Measurements from ENCODE around the gene SNX6.

SNX6 gene

DNA sequence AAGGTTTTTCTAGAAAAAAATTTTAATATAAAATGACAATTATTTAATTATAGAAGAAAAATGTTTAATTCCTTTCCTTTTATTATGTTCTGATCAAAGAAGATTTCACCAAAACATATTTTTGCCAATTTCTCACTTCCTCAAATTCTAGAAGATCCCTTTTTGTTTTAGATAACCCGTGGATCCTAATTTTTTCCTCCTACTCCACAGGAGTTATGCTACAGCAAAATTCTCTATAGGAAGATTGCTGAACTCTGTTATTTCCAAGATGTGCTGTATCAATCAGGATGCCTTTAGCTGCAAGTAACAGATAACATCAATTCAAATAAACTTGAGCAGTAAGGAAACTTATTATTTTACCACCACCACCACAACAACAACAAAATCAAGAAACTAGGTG, 3.8 kb upstream of the SNX6 start:
- DNase-seq: no peak

DNA sequence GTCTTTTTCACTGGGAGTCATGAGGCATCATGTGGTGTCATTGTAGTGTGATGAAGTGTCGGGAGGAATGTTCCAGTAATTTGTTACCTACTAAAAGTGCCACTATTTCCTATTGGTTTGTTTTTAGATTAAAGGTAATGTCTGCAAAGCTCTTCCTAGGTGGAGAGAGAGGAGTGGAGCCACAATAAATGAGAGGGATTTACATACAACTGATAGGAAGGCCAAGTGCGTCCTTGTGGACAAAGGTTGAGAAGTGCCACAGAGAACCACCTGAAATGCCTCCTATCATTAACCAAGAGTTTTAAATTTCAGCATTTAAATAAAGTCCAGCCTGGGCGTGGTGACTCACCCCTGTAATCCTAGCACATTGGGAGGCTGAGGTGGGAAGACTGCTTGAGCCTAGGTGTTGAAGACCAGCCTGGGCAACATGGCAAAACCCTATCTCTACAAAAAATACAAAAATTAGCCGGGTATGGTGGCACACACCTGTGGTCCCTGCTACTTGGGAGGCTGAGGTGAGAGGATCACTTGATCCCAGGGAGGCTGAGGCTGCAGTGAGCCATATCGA, 2.5 kb upstream of the SNX6 start:
- no peak for DNase-seq

GRCh38 chr14:34629344-34629656, 648 bp downstream of the SNX6 start:
- peak; percentile 19 for DNase-seq

GRCh38 chr14:34628681-34629135, 1.2 kb downstream of the SNX6 start:
- DNase-seq: no peak

- DNase-seq: no peak
Measured at GRCh38 chr14:34623506-34623905, 6.4 kb downstream of the SNX6 start.

DNA sequence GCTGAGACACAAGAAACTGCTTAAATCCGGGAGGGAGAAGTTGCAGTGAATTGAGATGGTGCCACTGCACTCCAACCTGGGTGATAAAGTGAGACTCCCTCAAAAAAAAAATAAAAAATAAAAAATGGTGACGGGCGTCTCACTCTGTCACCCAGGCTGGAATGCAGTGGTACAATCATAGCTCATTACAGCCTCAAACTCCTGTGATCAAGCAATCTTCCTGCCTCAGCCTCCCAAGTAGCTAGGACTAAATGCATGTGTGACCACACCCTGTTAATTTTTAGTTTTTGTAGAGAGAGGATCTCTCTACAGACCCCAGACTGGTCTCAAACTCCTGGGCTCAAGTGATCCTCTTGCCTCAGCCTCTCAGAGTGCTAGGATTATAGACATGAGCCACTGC, 9.1 kb downstream of the SNX6 start:
- DNase-seq: no peak

- DNase-seq: no peak
Measured at GRCh38 chr14:34620115-34620514, 9.8 kb downstream of the SNX6 start.

DNA sequence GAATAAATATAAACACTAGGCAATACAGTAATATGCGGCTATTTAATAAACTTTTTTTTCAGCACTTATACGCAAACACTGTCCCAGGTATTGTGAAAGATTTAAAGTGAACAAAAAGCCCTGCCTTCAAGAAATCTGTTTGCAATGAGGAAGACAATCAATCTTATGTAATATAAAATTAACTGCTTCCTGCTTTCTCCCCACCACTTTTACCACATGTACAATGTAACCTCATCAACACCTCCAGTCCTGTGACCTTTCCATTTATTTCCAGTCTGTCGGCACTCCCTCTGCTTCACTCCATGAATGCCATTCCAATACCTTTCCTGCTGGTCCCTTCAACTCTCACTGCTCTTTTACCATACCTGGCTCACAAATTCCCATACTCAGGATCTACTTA, 10.5 kb downstream of the SNX6 start:
- DNase-seq: no peak

DNA sequence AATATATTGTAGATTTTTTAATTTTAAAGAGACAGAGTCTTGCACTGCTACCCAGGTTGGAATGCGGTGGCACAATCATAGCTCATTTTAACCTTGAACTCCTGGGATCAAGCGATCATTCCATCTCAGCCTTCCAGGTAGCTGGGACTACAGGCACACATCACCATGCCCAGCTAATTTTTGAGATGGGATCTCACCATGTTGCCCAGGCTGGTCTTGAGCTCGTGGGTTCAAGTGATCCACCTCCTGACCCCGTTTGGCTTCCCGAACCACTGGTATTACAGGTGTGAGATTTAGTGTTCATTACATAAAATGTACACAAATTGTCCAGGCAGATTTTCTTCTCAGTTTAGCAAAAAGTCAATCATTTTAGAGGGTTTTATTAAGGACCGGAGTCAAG, 13.6 kb downstream of the SNX6 start:
- DNase-seq: no peak

- DNase-seq: no peak
Measured at GRCh38 chr14:34615507-34615906, 14.4 kb downstream of the SNX6 start.

GRCh38 chr14:34614638-34615037, 15.3 kb downstream of the SNX6 start:
- DNase-seq: no peak

DNA sequence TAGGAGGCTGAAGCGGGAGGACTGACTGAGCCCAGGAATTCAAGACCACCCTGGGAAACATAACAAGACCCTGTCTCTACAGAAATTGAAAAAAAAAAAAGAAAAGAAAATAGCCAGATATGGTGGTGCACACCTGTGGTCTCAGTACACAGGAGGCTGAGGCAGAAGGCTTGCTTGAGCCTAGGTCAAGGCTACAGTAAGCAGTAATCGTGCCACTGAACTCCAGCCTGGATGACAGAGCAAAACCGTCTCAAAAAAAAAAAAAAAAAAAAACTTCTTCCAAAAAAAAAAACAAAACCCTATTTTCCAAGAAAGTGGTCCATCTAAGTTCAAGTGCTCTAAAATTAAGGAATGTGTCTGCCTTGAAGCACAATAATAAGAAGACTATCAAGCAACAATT, 19.8 kb downstream of the SNX6 start:
- DNase-seq: no peak

- no peak for DNase-seq
Measured at GRCh38 chr14:34605461-34605860, 24.5 kb downstream of the SNX6 start.

- DNase-seq: no peak
Measured at GRCh38 chr14:34604995-34605394, 25.0 kb downstream of the SNX6 start.

DNA sequence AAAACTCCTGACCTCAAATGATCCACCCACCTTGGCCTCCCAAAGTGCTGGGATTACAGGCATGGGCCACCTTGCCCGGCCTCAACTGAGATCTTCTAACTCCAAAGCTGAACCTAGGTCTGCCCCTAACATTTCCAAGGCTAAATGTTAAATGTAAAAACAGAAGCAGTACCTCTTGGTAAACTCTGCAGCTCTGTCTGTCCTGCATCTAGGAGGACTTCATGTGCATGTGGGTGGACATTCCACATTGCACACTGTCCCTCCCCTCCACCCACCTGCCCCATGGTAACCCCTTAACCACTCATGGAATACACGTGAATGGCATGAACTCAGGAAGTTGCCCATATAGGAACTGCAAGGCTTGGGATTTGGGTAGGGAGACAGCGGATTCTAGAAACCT, 33.1 kb downstream of the SNX6 start:
- DNase-seq: no peak

DNA sequence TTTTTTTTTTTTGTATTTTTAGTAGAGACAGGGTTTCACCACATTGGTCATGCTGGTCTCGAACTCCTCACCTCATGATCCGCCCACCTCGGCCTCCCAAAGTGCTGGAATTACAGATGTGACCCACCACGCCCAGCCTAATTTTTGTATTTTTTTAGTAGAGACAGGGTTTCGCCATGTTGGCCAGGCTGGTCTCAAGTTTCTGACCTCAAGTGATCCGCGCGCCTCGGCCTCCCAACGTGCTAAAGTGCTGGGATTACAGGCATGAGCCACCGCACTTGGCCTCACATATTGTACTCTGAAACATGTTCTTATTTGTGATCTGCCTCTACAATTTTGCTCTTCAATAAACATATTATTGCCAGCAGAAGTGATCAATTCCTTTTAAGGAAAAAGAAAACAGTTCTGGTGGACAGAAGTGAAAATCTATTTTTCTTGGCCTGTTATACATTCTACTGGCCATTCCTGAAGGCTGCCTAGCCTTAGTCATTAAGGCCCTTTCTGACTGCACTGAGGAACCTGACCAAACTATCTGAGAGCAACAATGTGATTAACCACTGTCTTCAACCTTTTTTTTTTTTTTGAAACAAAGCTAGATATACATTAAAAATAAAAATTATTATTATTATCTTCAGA, 36.1 kb downstream of the SNX6 start:
- no peak for DNase-seq

- DNase-seq: no peak
Measured at GRCh38 chr14:34592623-34593022, 37.3 kb downstream of the SNX6 start.

DNA sequence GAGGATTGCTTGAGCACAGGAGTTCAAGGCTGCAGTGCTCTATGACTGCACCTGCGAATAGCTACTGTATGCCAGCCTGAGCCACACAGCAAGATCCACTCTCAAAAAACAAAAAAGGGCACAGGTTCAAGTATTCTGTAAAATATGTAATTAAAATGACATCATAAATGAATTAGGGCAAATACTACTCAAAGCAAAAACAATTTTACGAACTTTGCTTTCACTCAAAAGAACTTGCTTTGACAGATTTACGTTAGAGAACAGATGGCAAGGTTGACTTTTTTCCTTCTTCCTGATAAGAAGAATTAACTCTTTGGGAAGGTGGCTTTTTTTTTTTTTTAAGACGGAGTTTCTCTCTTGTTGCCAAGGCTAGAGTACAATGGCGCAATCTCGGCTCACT, 46.4 kb downstream of the SNX6 start:
- no peak for DNase-seq

DNA sequence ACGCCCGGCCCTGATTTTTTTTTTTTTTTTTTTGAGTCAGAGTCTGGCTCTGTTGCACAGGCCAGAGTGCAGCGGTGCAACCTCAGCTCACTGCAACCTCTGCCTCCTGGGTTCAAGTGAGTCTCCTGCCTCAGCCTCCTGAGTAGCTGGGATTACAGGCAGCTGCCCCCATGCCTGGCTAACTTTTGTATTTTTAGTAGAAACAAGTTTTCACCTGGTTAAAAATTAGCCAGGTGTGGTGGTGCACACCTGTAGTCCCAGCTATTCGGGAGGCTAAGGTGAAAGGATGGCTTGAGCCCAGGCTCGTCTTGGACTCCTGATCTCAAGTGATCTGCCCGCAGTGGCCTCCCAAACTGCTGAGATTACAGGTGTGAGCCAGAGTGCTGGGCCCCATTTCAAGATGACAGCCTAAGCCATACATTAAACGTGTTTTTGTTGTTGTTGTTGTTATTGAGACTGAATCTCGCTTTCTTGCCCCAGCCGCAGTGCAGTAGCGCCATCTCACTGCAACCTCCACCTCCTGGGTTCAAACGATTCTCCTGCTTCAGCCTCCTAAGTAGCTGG, 47.7 kb downstream of the SNX6 start:
- DNase-seq: no peak

- DNase-seq: no peak
Measured at GRCh38 chr14:34580381-34580780, 49.6 kb downstream of the SNX6 start.

GRCh38 chr14:34571771-34572170, 58.2 kb downstream of the SNX6 start:
- DNase-seq: no peak

- no peak for DNase-seq
Measured at GRCh38 chr14:34569750-34570149, 60.2 kb downstream of the SNX6 start.

GRCh38 chr14:34568803-34569202, 61.1 kb downstream of the SNX6 start:
- no peak for DNase-seq

DNA sequence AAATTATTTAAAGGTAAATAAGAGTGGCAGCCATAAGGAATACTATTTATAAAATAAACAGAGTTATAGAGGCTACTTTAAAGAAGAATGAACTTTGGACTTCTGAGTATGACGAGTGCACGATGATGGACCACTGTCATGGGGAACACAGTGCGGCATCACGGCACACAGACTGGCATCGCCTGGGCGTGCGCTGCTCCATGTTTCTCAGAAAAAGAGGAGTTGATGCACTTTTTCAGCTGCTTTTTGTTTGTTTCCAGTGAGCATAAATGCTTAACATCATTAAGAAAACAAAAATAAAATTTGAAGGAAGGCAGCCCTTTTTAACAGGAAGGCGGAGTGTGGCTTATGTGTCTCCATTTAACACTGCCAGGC, 67.2 kb downstream of the SNX6 start:
- DNase-seq: no peak
